H9 (cell line): ENCODE measurements around the gene SLC1A7. TPM values are rescaled to one million over a fixed set of nuclear protein-coding genes. Genes with fewer than 3 reads are reported as not detected.
A peak's percentile ranks its signal among the peaks of the same experiment; 100 is the strongest.

ENCODE experiments used
- DNase-seq: peaks from one replicate; pipeline ENCODE4 v3.0.0-alpha.2; 2017
- H2AFZ ChIP-seq: one replicate; pipeline ENCODE4 v1.6.1; 2013; ENCODE audit warnings: mild to moderate bottlenecking, low read length, control low read depth, moderate library complexity
- H2AK5ac ChIP-seq: 2 replicates; pipeline ENCODE4 v1.6.1; 2013; ENCODE audit warnings: low read length, control low read depth, mixed read lengths; ENCODE audit not compliant: insufficient read length
- H2BK120ac ChIP-seq: one replicate; pipeline ENCODE4 v1.6.1; 2013; ENCODE audit warnings: low read depth, mild to moderate bottlenecking, low read length, control low read depth, inconsistent platforms; ENCODE audit not compliant: poor library complexity, severe bottlenecking
- H2BK12ac ChIP-seq: 2 replicates; pipeline ENCODE4 v1.6.1; 2013; ENCODE audit warnings: low read length, control low read depth, mixed read lengths, low read depth; ENCODE audit not compliant: insufficient read length
- H2BK15ac ChIP-seq: 2 replicates; pipeline ENCODE4 v1.6.1; 2013; ENCODE audit warnings: low read depth, low read length, control low read depth
- H2BK20ac ChIP-seq: one replicate; pipeline ENCODE4 v1.6.1; 2013; ENCODE audit warnings: low read depth, mild to moderate bottlenecking, low read length, control low read depth, inconsistent platforms; ENCODE audit not compliant: poor library complexity, severe bottlenecking
- H2BK5ac ChIP-seq: 2 replicates; pipeline ENCODE4 v1.6.1; 2013; ENCODE audit warnings: low read length, control low read depth, mixed read lengths; ENCODE audit not compliant: insufficient read length
- H3K14ac ChIP-seq: 2 replicates; pipeline ENCODE4 v1.6.1; 2013; ENCODE audit warnings: low read length, control low read depth; ENCODE audit not compliant: insufficient read depth
- H3K18ac ChIP-seq: 2 replicates; pipeline ENCODE4 v1.6.1; 2013; ENCODE audit warnings: low read depth, mild to moderate bottlenecking, mixed read lengths, low read length, control low read depth; ENCODE audit not compliant: insufficient read length
- H3K23ac ChIP-seq: 2 replicates; pipeline ENCODE4 v1.6.1; 2013; ENCODE audit warnings: low read length, control low read depth, mixed read lengths, low read depth; ENCODE audit not compliant: insufficient read length
- H3K23me2 ChIP-seq: 2 replicates; pipeline ENCODE4 v1.6.1; 2013; ENCODE audit warnings: low read depth, mild to moderate bottlenecking, mixed read lengths, low read length, control low read depth; ENCODE audit not compliant: insufficient read length, poor library complexity, severe bottlenecking
- H3K27ac ChIP-seq: 2 replicates; pipeline ENCODE4 v1.5.1; 2013; ENCODE audit warnings: low read length, control low read depth, mixed read lengths, low read depth; ENCODE audit not compliant: insufficient read length
- H3K27me3 ChIP-seq: 2 replicates; pipeline ENCODE4 v1.6.1; 2013; ENCODE audit warnings: low read length, control low read depth, inconsistent platforms; ENCODE audit not compliant: insufficient read depth
- H3K4ac ChIP-seq: 2 replicates; pipeline ENCODE4 v1.6.1; 2013; ENCODE audit warnings: low read depth, mild to moderate bottlenecking, control low read depth, inconsistent platforms, low read length, moderate library complexity
- H3K4me1 ChIP-seq: 2 replicates; pipeline ENCODE4 v1.6.1; 2013; ENCODE audit warnings: low read length, control low read depth, inconsistent platforms; ENCODE audit not compliant: insufficient read depth
- H3K4me2 ChIP-seq: 2 replicates; pipeline ENCODE4 v1.6.1; 2013; ENCODE audit warnings: low read length, control low read depth, mixed read lengths; ENCODE audit not compliant: insufficient read length, insufficient read depth
- H3K56ac ChIP-seq: 2 replicates; pipeline ENCODE4 v1.6.1; 2013; ENCODE audit warnings: low read depth, mild to moderate bottlenecking, mixed read lengths, low read length, control low read depth; ENCODE audit not compliant: insufficient read length
- H3K79me1 ChIP-seq: 2 replicates; pipeline ENCODE4 v1.6.1; 2013; ENCODE audit warnings: low read depth, mild to moderate bottlenecking, moderate library complexity, low read length, control low read depth, inconsistent platforms; ENCODE audit not compliant: insufficient read depth, poor library complexity, severe bottlenecking
- H3K79me2 ChIP-seq: 2 replicates; pipeline ENCODE4 v1.6.1; 2013; ENCODE audit warnings: low read length, control low read depth, inconsistent platforms; ENCODE audit not compliant: insufficient read depth
- H3K9ac ChIP-seq: 2 replicates; pipeline ENCODE4 v1.6.1; 2013; ENCODE audit warnings: low read length, control low read depth, mixed read lengths; ENCODE audit not compliant: insufficient read length; ENCODE audit errors: extremely low read depth
- H3K9me3 ChIP-seq: one replicate; pipeline ENCODE4 v1.6.1; 2013; ENCODE audit warnings: low read depth, low read length, inconsistent platforms; ENCODE audit not compliant: control insufficient read depth
- H3T11ph ChIP-seq: one replicate; pipeline ENCODE4 v1.6.1; 2013; ENCODE audit warnings: mild to moderate bottlenecking, low read length, control low read depth, inconsistent platforms
- H4K20me1 ChIP-seq: one replicate; pipeline ENCODE4 v1.6.1; 2013; ENCODE audit not compliant: control insufficient read depth, insufficient read length, insufficient read depth
- H4K5ac ChIP-seq: 2 replicates; pipeline ENCODE4 v1.6.1; 2013; ENCODE audit warnings: low read depth, mild to moderate bottlenecking, mixed read lengths, low read length, control low read depth; ENCODE audit not compliant: insufficient read length
- H4K8ac ChIP-seq: replicated peaks from 2 replicates; pipeline ENCODE4 v1.6.1; 2013; ENCODE audit warnings: low read length, control low read depth, mixed read lengths, low read depth; ENCODE audit not compliant: insufficient read length
- H4K91ac ChIP-seq: 2 replicates; pipeline ENCODE4 v1.6.1; 2013; ENCODE audit warnings: low read depth, mild to moderate bottlenecking, moderate library complexity, mixed read lengths, low read length, control low read depth; ENCODE audit not compliant: insufficient read length
- H3K27ac Mint-ChIP-seq, 3 experiments: 2 replicates in 2 of 3; 3 replicates in 1 of 3; pipeline ENCODE4 v1.8.0; 2020 to 2021; ENCODE audit warnings: mixed read lengths in 3 of 3, mild to moderate bottlenecking in 1 of 3, moderate library complexity in 1 of 3
- H3K27me3 Mint-ChIP-seq: 2 replicates; pipeline ENCODE4 v1.8.0; 2021; ENCODE audit warnings: low read depth, mild to moderate bottlenecking, moderate library complexity, mixed read lengths
- H3K36me3 Mint-ChIP-seq, 3 experiments: 2 replicates in 2 of 3; 3 replicates in 1 of 3; pipeline ENCODE4 v1.8.0; 2020 to 2021; ENCODE audit warnings: low read depth in 3 of 3, mixed read lengths in 3 of 3; ENCODE audit not compliant: insufficient read depth in 1 of 3
- H3K4me1 Mint-ChIP-seq, 2 experiments: 2 replicates each; pipeline ENCODE4 v1.8.0; 2020; ENCODE audit warnings: mixed read lengths in 2 of 2
- H3K4me3 Mint-ChIP-seq, 2 experiments: 2 replicates in 1 of 2; 3 replicates in 1 of 2; pipeline ENCODE4 v1.8.0; 2020 to 2021; ENCODE audit warnings: mild to moderate bottlenecking in 2 of 2, mixed read lengths in 2 of 2, moderate library complexity in 1 of 2
- H3K9me3 Mint-ChIP-seq, 2 experiments: 2 replicates in 1 of 2; 3 replicates in 1 of 2; pipeline ENCODE4 v1.8.0; 2020; ENCODE audit warnings: mild to moderate bottlenecking in 2 of 2, mixed read lengths in 2 of 2, moderate library complexity in 1 of 2
- WGBS: extraction: QIAGEN DNeasy Blood & Tissue Kit; methylation state at CpG from one replicate; pipeline ENCODE4 v1.1.7; 2013; ENCODE audit warnings: missing lambda C conversion rate, low lambda C conversion rate, mixed read lengths; ENCODE audit not compliant: insufficient read length; ENCODE audit errors: extremely low coverage; 5-methylcytosine and 5-hydroxymethylcytosine counted together
- total RNA-seq: library from RNA; stranded (reverse); gene quantifications from 2 replicates; pipeline ENCODE4 v1.2.1, GENCODE V29; 2021
- TF ChIP-seq, protein P1 (sequence below): fragments of 200-600 bp; sonication (generic); conservative IDR thresholded peaks from 3 replicates; pipeline ENCODE4 v1.8.0; 2021; ENCODE audit warnings: antibody characterized with exemption, mild to moderate bottlenecking

Gene SLC1A7
- total RNA-seq, 1 experiment from 2014 or later, result not detected

DNA sequence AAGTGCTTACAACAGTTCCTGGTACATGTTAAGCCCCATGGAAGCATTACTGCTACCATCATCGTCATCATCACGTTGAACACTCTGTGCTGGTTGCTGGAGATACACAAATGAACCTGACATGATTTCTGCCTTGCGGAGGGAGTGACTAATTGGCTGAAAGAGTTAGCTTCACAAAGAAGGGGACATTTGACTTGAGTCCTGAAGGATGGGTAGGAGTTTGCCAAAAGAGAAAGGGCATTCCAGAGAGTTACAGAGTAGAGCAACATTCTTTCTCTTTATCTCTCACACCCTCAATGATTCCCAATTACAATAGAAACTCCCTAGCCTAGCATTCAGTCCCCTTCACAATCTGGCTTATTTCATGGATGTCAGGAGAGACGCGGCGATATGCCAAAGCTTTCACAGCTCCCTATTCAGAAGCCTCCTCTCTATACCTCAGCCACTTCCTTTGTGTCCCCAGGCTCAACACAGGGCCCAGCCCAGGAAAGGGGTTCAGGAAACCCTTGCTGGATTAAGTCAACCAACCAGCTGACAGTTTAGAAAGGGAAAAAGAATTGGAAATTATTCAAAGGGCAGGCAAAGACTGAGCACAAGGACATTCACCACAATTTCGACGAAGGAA is 38.0 kb downstream of the SLC1A7 start:
- peaks cover 2% of the 10 kb centered on the region for H3K27me3 Mint-ChIP-seq

More for the DNA sequence above, 38.0 kb downstream of the SLC1A7 start:
- H2AFZ ChIP-seq, result no peak overlapping the region
- no peak overlapping the region for H3K14ac ChIP-seq
- H2AK5ac ChIP-seq, result no peak overlapping the region
- H4K91ac ChIP-seq, result no peak overlapping the region
- no peak overlapping the region for H3K9ac ChIP-seq
- Mint-ChIP-seq H3K27ac (0 out of 7 replicates have a peak overlapping the region, but pooled peaks of 1 of the 3 experiments have one; percentile 6), H3K4me3 (no peak overlapping the region), H3K9me3 (no peaks in the 10 kb centered on the region), H3K4me1 (peaks cover 18 to 22% of the 10 kb centered on the region in 2 experiments), H3K36me3 (no peaks in the 10 kb centered on the region)
- TF ChIP-seq, protein P1, sequence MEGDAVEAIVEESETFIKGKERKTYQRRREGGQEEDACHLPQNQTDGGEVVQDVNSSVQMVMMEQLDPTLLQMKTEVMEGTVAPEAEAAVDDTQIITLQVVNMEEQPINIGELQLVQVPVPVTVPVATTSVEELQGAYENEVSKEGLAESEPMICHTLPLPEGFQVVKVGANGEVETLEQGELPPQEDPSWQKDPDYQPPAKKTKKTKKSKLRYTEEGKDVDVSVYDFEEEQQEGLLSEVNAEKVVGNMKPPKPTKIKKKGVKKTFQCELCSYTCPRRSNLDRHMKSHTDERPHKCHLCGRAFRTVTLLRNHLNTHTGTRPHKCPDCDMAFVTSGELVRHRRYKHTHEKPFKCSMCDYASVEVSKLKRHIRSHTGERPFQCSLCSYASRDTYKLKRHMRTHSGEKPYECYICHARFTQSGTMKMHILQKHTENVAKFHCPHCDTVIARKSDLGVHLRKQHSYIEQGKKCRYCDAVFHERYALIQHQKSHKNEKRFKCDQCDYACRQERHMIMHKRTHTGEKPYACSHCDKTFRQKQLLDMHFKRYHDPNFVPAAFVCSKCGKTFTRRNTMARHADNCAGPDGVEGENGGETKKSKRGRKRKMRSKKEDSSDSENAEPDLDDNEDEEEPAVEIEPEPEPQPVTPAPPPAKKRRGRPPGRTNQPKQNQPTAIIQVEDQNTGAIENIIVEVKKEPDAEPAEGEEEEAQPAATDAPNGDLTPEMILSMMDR, result no peak
- H2BK12ac ChIP-seq, result no peak overlapping the region
- no peaks in the 10 kb centered on the region for H4K20me1 ChIP-seq
- H3K56ac ChIP-seq, result no peak overlapping the region
- H3K27ac ChIP-seq, result no peak overlapping the region
- no peak overlapping the region for H3K4ac ChIP-seq
- DNase-seq, result no peak
- H4K8ac ChIP-seq, result no peak overlapping the region
- no peak overlapping the region for H3T11ph ChIP-seq
- no peak overlapping the region for H2BK15ac ChIP-seq
- H3K79me1 ChIP-seq, result no peaks in the 10 kb centered on the region
- H3K4me2 ChIP-seq, result no peak overlapping the region
- H3K18ac ChIP-seq, result no peak overlapping the region
- H3K23ac ChIP-seq, result no peak overlapping the region
- H3K27me3 ChIP-seq, result no peaks in the 10 kb centered on the region
- no peaks in the 10 kb centered on the region for H3K23me2 ChIP-seq
- H3K79me2 ChIP-seq, result no peaks in the 10 kb centered on the region
- no peak overlapping the region for H4K5ac ChIP-seq
- no peak overlapping the region for H2BK5ac ChIP-seq
- no peaks in the 10 kb centered on the region for H3K4me1 ChIP-seq
- H2BK20ac ChIP-seq, result no peak overlapping the region
- H2BK120ac ChIP-seq, result no peak overlapping the region
- WGBS, result no CpG with 5 or more reads among the region's 8 CpGs
- H3K9me3 ChIP-seq, result no peaks in the 10 kb centered on the region
